ENCODE data around the gene FNTB.

- TF ChIP-seq CTCF (IDR thresholded peaks at IDR 0.05; ENCODE audit: borderline replicate concordance, extremely low read depth, low read length, poor library complexity, severe bottlenecking) (no peak), EZH2 (IDR thresholded peaks at IDR 0.05; ENCODE audit: borderline replicate concordance, low read depth, low read length, severe bottlenecking) (no peak)
Observed at GRCh38 chr14:65052832-65053231, 66.1 kb downstream of the FNTB start.

All from DND-41 (cell line).